HG03064 (cell line): ENCODE measurements around the gene C11orf21.

Experiments
- ATAC-seq: cut with Tn5 transposase; IDR thresholded peaks from one replicate; pipeline ENCODE4 v1.9.1; 2021; ENCODE audit warnings: low read depth; ENCODE audit not compliant: unreplicated experiment

C11orf21 gene

DNA sequence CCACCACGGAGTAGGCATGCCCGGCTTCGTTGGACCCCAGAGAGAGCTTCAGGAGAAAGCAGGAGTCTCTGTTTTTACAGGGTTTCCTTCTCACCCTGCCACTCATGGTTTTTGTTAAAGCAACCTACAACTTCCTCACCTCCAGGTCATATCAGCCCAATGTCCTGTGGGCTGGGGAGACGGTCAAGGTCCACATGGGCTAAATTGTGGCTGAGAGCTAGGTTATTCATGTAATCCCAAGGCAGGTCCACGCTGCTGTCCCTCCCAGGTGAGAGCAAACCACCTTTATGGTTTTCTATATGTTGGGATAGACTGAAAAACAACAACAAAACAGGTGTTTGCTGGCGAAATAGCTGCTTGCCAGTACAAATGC, 19.6 kb upstream of the C11orf21 start:
- ATAC-seq, result no peak

- no peak for ATAC-seq
Measured at GRCh38 chr11:2320568-2321310, 19.0 kb upstream of the C11orf21 start.

DNA sequence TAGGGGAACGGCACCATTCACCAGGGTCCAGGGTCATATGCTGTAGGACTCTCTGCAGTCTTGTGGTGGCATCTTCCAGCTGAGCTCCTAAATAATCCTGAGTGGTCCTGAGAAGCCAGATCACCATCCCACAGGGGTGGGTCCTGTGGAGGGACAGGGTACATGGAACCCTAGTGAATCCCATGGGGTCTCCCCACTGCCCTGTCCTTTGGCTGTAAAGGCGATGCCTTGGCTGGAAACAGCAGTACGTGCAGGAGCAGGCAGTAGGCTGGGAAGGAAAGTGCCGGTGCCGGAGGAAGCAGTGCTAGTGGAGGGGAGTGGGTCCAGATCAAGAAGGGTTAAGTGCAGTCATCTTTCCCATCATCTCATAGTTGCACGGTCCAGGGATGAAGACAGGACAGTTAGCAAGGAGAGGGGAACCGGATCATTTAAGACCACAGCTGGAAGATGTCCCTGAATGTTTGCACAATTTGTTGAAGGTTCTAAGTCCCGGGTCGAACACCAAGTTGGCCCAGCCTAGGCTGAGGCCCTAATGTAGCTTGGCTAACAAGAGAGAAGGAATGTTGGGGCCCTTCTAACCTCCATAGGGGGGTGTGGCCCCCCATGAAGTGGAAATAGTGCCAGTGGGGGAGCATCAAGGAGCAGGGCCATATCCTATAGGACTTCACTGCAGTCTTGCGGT, 18.2 kb upstream of the C11orf21 start:
- ATAC-seq, result no peak

GRCh38 chr11:2318707-2319106, 17.0 kb upstream of the C11orf21 start:
- no peak for ATAC-seq

GRCh38 chr11:2318123-2318522, 16.4 kb upstream of the C11orf21 start:
- no peak for ATAC-seq

DNA sequence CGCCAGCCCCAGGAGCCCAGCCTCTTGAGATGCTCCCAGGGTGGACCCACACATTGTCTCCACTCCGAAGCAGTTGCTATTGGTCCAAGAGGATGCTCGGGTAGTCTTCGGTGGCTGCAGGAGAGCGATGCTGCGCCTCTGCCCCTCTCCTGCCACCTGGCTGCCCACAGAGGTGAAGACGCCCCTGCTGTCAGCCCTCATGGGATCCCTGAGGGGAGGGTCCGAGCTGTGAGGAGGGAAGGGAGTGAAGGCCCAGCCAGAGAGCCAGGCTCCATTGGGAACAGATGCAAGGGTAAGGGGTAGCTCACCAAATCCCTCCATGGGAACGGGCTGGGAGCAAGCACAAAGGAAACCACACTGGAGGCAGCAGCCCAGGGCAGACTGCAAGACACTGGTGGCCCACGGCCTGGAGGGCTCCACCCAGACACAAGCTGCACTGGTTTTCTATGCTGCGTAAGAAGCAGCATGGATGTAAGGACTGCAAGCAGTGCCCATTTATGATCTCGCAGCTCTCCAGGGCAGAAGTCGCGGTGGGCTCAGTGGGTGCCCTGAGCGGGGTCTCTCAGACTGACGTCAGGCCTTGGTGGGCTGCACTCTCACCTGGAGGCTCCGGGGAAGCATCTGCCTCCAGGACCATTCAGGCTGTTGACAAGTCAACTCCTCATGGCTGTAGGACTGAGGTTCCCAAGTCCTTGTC, 15.8 kb upstream of the C11orf21 start:
- ATAC-seq, result no peak

GRCh38 chr11:2316963-2317244, 15.2 kb upstream of the C11orf21 start:
- ATAC-seq, result no peak

GRCh38 chr11:2316169-2316962, 14.6 kb upstream of the C11orf21 start:
- no peak for ATAC-seq

- no peak for ATAC-seq
Measured at GRCh38 chr11:2315395-2316168, 13.9 kb upstream of the C11orf21 start.

DNA sequence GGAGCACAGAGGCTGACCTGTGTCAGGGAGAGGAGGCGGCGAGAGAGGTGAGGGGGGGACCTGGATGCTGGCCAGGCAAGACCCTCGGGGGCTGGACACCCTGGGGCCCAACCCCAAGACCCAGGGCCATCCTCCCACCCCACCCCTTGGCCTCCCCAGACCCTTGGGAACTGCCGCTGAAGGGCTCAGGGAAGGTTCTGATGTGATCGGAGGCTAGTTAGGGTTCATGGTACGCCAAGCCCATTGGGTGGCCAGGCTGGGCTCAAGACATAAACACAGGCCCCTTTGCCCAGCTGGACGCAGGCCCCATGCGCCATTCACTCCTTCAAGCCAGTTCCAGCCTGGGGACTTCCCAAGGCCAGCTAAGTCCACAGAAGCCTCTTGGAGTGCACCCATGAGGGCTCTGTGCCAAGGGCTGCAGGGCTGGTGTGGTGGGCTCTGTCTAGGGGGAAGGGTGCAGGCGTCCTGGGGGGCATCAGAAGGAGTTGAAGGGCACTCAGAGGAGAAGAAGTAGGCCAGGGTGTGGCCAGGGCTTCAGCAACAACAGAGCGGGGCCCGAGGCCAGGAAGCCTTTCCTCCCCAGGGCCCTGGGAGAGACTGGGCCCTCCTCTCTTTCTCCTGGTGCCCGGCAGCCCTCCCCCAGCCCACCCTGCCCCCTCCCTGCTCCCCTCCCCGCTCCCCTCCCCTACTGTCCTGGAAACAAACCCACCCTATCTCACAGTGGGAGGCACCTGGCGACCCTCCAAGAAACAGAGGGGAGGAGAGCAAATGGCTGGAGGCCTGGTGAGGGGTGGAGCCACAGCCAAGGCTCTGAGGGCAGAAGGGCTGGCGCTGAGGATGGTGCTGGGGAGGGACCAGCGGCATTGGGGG, 13.0 kb upstream of the C11orf21 start:
- ATAC-seq, result no peak

- no peak for ATAC-seq
Measured at GRCh38 chr11:2314136-2314524, 12.4 kb upstream of the C11orf21 start.

DNA sequence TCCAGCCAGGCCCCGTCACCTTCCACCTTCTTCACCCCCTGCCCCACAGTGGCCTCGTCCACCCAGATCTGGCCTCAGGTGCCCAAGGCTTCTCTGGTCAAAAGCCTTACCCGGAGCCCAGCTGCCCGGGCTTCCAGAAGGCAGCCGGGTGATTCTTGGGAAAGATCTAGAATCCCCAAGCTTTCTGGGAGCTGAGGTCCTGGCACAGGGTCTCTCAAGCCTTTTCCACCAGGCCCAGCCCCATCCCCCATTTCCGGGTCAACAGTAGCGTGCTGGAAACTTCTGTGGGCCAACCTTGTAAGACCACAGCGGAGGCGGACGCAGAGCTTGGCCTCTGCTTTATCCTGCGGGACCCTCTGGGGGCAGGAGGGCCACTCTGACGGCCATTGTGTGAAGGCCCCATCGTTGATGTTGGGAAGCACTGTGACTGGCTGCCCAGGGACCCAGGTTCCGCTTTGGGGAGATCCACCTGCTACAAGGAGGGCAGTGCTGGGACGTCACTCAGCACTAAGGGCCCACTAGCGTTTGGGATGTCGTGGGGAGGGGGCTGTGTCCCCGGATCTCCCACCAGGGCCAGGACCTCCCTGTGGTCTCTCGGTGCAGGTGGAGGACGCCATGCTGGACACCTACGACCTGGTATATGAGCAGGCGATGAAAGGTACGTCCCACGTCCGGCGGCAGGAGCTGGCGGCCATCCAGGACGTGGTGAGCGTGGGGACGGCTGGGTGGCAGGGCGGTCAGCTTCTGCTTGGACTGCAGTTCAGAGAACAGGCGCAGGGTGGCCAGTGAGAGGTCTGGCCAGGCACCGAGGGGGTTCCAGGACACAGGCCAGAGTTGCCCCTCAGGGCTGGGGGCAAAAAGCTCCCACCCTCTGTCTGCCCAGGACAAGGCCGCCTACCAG, 11.6 kb upstream of the C11orf21 start:
- no peak for ATAC-seq

DNA sequence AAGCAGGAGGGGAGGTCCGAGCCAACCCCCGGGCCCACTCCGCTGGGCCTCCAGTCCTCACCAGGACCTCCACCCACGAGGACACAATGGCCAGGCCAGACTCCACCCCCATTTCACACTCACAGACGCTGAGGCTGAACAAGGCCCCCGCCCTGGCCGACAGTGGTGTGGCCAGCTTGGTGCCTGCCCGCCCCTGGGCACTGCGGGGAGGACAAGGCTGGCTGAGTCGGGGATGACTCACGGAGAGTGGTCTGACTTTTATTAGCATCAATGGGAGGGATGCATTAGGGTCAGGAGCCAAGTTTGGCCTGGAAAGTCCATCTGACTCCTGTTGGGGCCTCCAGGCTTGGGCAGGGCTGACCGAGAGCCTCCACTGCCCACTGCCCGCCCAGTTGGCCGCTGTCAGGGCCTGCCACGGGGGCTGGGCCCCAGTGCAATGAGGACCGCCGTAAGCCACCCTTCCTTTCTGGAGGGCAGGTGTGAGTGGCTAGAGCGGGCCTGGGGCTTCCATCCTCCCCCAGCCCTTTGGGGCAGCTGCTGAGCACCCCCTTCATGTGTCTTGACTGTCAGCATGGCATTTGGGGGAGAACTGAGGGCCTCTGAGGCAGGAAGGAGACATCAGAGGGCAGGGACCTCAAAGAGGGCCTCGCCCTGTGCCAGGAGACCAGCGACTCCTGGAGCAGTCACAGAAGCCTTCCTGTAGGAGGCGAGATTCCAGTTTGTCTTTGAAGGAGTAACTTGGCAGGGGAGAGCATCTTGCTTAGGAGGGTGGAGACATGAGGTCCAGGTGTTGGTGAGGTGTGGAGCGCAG, 10.7 kb upstream of the C11orf21 start:
- no peak for ATAC-seq

DNA sequence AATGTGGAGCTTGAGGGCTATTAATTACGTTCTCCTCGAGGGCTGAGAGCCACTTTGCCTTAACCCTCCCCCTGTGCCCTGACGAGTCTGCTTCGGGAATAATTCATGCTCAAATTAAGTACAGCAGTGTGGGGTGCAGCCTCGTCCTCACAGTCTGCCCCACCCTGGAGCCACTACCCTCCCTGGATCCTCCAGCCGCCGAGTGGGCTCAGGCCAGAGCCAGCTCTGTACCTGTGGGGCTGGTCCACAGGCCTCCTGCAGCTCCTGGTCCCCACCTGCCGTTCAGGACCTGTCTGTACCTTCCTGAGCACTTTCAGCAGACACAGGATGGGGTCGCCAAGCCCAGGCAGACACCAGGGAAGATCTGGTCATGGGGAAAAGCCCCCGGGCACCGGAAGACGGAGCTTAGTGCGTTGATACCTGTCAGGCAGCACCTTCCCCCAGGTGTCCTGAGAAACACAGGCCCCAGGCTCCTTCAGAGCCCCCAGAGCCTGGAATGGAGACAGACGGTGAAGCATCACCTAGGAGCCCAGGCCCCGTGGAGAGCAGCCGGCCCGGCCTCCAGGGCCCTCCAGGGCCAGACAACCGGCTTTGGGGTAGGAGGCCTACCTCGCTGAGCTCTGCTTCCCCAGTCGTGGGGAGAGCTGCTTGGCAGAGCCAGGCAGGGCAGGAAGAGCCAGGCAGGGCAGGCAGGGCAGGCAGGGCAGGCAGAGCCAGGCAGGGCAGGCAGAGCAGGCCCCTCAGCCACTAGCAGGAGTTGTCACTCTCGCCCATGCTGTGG, 9.8 kb upstream of the C11orf21 start:
- no peak for ATAC-seq

DNA sequence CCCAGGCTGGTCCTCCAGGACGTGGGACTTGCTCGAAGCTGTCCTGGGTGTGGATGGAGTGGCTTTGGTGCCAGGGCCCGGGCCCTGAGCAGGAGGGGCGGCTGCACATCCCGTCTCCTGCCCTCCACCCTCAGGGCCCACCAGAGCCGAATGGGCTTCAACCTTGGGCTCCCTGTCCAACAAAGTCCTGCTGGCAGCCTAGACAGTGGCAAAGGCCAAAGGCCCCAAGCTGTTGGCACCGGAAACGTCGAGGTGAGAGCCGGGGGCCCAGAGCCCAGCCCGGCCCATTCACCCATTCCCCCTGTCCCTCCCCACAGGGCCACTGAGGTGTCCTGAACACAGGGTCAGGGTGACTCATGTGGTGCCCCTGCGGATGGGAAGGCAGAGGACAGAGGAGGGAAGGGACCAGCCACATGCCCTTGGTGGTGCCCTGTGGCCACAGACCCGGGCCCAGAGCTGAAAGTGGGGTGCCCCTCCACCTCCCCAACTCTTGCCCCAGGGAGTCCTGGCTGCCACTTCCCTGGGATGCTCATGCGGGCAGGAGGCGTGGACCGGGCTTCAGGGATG, 9.2 kb upstream of the C11orf21 start:
- ATAC-seq, result no peak

- ATAC-seq, result no peak
Measured at GRCh38 chr11:2310073-2310785, 8.5 kb upstream of the C11orf21 start.
